SK-N-SH treated with all-trans-retinoic acid at 6 μM for 48 hours (cell line): ENCODE results near the gene FYN.

Experiments used
- ATAC-seq: fragments of 200-7000 bp; cut with Tn5 transposase; 3 replicates; pipeline ENCODE4 v1.9.1; 2020; ENCODE audit warnings: mild to moderate bottlenecking, moderate library complexity
- ARNTL ChIP-seq: fragments of 450-650 bp; formaldehyde crosslinking; IDR thresholded peaks from 2 replicates; pipeline ENCODE4 v1.5.0; 2020; ENCODE audit warnings: low read depth, mild to moderate bottlenecking, moderate library complexity, borderline replicate concordance
- BACH2 ChIP-seq: fragments of 250-450 bp; sonication (Bioruptor Pico); IDR thresholded peaks from 2 replicates; pipeline ENCODE4 v1.9.0; 2021; ENCODE audit warnings: mild to moderate bottlenecking, borderline replicate concordance
- CSDC2 ChIP-seq: fragments of 250-450 bp; sonication (Bioruptor Pico); IDR thresholded peaks from 2 replicates; pipeline ENCODE4 v1.5.0; 2020; ENCODE audit warnings: mild to moderate bottlenecking, moderate library complexity
- CSRNP3 ChIP-seq: fragments of 250-450 bp; sonication (Bioruptor Pico); IDR thresholded peaks from 2 replicates; pipeline ENCODE4 v1.5.1; 2021; ENCODE audit warnings: mild to moderate bottlenecking, moderate library complexity
- ESRRG ChIP-seq: fragments of 250-450 bp; sonication (Bioruptor Pico); IDR thresholded peaks from 2 replicates; pipeline ENCODE4 v1.6.1; 2021; ENCODE audit warnings: mild to moderate bottlenecking
- GLIS3 ChIP-seq: fragments of 250-450 bp; sonication (Bioruptor Pico); IDR thresholded peaks from 2 replicates; pipeline ENCODE4 v1.5.0; 2020; ENCODE audit warnings: mild to moderate bottlenecking, moderate library complexity
- ISL1 ChIP-seq: fragments of 250-450 bp; sonication (Bioruptor Pico); IDR thresholded peaks from 2 replicates; pipeline ENCODE4 v2.1.2; 2022; ENCODE audit warnings: mild to moderate bottlenecking, moderate library complexity
- OSR1 ChIP-seq: fragments of 250-450 bp; sonication (Bioruptor Pico); IDR thresholded peaks from 2 replicates; pipeline ENCODE4 v1.8.0; 2022; ENCODE audit warnings: moderate library complexity, mild to moderate bottlenecking, inconsistent platforms
- PPARA ChIP-seq: fragments of 250-450 bp; sonication (Bioruptor Pico); IDR thresholded peaks from 2 replicates; pipeline ENCODE4 v1.5.0; 2020; ENCODE audit warnings: mild to moderate bottlenecking, borderline replicate concordance
- RARB ChIP-seq: fragments of 250-450 bp; sonication (Bioruptor Pico); IDR thresholded peaks from 2 replicates; pipeline ENCODE4 v1.8.0; 2021; ENCODE audit warnings: mild to moderate bottlenecking, moderate library complexity
- SNAI2 ChIP-seq: fragments of 250-450 bp; sonication (Bioruptor Pico); IDR thresholded peaks from 2 replicates; pipeline ENCODE4 v1.5.0; 2020; ENCODE audit warnings: mild to moderate bottlenecking, moderate library complexity
- TCF4 ChIP-seq: fragments of 250-450 bp; sonication (Bioruptor Pico); IDR thresholded peaks from 2 replicates; pipeline ENCODE4 v1.8.0; 2021; ENCODE audit warnings: mild to moderate bottlenecking, moderate library complexity, borderline replicate concordance
- ZC3H10 ChIP-seq: fragments of 250-450 bp; sonication (Bioruptor Pico); IDR thresholded peaks from 2 replicates; pipeline ENCODE4 v1.5.1; 2021; ENCODE audit warnings: mild to moderate bottlenecking, moderate library complexity
- ZFP3 ChIP-seq: fragments of 250-450 bp; sonication (Bioruptor Pico); IDR thresholded peaks from 2 replicates; pipeline ENCODE4 v1.5.0; 2020; ENCODE audit warnings: mild to moderate bottlenecking, moderate library complexity
- ZNF70 ChIP-seq: fragments of 450-650 bp; formaldehyde crosslinking; IDR thresholded peaks from 2 replicates; pipeline ENCODE4 v1.5.0; 2020; ENCODE audit warnings: mild to moderate bottlenecking, moderate library complexity
- ZNF8 ChIP-seq: fragments of 450-650 bp; formaldehyde crosslinking; IDR thresholded peaks from 2 replicates; pipeline ENCODE4 v1.5.0; 2020; ENCODE audit warnings: mild to moderate bottlenecking, moderate library complexity
- TF ChIP-seq, protein P1 (sequence below): fragments of 250-450 bp; sonication (Bioruptor Pico); IDR thresholded peaks from 2 replicates; pipeline ENCODE4 v1.5.0; 2020; ENCODE audit warnings: mild to moderate bottlenecking, moderate library complexity
- TF ChIP-seq, protein P2 (sequence below): fragments of 250-450 bp; sonication (Bioruptor Pico); IDR thresholded peaks from 2 replicates; pipeline ENCODE4 v1.5.1; 2020; ENCODE audit warnings: low read depth, mild to moderate bottlenecking, moderate library complexity
- TF ChIP-seq, protein P3 (sequence below): fragments of 250-450 bp; sonication (Bioruptor Pico); IDR thresholded peaks from 2 replicates; pipeline ENCODE4 v1.8.0; 2020; ENCODE audit warnings: mild to moderate bottlenecking, moderate library complexity, borderline replicate concordance
- TF ChIP-seq, protein P4 (sequence below): fragments of 250-450 bp; sonication (Bioruptor Pico); IDR thresholded peaks from 2 replicates; pipeline ENCODE4 v1.8.0; 2021; ENCODE audit warnings: low read depth, mild to moderate bottlenecking, moderate library complexity, borderline replicate concordance

FYN gene

DNA sequence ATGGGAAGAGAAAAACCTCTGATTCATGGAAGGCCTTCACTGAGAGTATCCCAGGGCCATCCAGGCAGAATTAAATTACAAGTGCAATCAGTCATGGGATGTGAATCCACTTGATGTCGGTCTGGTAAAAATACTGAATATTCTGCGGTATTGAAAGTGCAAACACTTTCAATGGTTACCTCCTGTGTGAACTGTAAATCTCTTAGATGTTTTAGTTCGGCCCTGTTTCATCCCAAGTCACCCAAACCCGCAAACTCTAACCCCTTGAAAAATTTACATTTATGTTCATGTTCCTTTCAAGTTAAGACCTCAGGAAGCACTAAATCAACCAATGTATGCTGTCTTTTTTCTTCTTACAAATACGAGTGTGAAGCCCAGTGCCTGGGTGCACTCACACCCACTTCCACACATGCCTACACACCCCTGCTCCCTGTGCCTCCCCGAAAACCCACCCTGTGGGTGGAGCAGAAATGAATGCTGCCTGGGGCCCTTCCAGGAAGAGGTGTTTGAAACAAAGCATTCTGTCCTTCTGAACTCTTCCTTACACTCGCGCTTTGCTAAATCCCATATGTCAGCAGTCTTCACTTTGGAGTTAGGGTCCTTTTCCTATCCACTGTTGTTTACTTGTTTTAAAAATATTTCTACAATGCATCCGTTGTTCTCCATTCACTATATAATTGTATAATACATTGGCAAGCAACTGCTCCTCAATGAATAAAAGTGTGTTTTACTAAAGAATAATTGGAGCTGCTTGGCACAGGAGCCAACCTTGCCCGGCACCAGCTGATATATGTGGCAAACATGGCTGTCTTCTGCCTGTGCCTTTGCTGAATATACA lies 62.7 kb downstream of the FYN start:
- TF ChIP-seq ZC3H10 (CRISPR knock-in tag): no peak
- TF ChIP-seq, protein P1, sequence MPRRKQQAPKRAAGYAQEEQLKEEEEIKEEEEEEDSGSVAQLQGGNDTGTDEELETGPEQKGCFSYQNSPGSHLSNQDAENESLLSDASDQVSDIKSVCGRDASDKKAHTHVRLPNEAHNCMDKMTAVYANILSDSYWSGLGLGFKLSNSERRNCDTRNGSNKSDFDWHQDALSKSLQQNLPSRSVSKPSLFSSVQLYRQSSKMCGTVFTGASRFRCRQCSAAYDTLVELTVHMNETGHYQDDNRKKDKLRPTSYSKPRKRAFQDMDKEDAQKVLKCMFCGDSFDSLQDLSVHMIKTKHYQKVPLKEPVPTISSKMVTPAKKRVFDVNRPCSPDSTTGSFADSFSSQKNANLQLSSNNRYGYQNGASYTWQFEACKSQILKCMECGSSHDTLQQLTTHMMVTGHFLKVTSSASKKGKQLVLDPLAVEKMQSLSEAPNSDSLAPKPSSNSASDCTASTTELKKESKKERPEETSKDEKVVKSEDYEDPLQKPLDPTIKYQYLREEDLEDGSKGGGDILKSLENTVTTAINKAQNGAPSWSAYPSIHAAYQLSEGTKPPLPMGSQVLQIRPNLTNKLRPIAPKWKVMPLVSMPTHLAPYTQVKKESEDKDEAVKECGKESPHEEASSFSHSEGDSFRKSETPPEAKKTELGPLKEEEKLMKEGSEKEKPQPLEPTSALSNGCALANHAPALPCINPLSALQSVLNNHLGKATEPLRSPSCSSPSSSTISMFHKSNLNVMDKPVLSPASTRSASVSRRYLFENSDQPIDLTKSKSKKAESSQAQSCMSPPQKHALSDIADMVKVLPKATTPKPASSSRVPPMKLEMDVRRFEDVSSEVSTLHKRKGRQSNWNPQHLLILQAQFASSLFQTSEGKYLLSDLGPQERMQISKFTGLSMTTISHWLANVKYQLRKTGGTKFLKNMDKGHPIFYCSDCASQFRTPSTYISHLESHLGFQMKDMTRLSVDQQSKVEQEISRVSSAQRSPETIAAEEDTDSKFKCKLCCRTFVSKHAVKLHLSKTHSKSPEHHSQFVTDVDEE: no peak
- ATAC-seq: no peak

GRCh38 chr6:111809766-111810165 lies 63.5 kb downstream of the FYN start:
- TF ChIP-seq ZNF8: no peak
- TF ChIP-seq ZFP3 (CRISPR knock-in tag): no peak
- TF ChIP-seq OSR1 (CRISPR knock-in tag): no peak
- no peak for TF ChIP-seq SNAI2 (CRISPR knock-in tag)
- no peak for TF ChIP-seq ARNTL
- ATAC-seq: no peak

DNA sequence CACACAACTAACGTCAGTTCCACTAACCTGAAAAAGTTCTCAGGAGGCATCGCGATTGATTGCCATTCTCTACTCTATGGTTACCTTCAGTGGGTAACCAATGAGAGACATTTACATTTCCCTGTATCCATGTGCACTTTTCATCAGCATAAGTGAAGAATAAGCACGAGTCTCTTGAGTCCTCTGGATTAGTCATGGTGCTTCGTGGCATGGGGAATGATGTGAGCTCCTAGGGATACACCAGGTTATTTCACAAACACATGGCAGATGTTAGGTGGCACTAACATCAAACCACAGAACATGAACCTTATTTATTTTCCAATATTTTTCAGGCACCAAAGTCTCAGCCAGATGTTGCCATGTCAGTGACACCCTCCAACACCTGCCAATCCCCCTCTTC lies 64.0 kb downstream of the FYN start:
- no peak for ATAC-seq
- TF ChIP-seq ZNF70 (CRISPR knock-in tag): no peak
- TF ChIP-seq ISL1: no peak
- no peak for TF ChIP-seq GLIS3 (CRISPR knock-in tag)
- TF ChIP-seq CSDC2: no peak
- TF ChIP-seq TCF4 (CRISPR knock-in tag): no peak
- no peak for TF ChIP-seq CSRNP3 (CRISPR knock-in tag)
- TF ChIP-seq, protein P1: no peak
- no peak for TF ChIP-seq ZNF8
- TF ChIP-seq ESRRG: no peak
- no peak for TF ChIP-seq ARNTL
- no peak for TF ChIP-seq BACH2 (CRISPR knock-in tag)
- TF ChIP-seq RARB (CRISPR knock-in tag): no peak
- no peak for TF ChIP-seq SNAI2 (CRISPR knock-in tag)
- TF ChIP-seq, protein P2, sequence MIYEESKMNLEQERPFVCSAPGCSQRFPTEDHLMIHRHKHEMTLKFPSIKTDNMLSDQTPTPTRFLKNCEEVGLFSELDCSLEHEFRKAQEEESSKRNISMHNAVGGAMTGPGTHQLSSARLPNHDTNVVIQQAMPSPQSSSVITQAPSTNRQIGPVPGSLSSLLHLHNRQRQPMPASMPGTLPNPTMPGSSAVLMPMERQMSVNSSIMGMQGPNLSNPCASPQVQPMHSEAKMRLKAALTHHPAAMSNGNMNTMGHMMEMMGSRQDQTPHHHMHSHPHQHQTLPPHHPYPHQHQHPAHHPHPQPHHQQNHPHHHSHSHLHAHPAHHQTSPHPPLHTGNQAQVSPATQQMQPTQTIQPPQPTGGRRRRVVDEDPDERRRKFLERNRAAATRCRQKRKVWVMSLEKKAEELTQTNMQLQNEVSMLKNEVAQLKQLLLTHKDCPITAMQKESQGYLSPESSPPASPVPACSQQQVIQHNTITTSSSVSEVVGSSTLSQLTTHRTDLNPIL: no peak
- TF ChIP-seq, protein P3, sequence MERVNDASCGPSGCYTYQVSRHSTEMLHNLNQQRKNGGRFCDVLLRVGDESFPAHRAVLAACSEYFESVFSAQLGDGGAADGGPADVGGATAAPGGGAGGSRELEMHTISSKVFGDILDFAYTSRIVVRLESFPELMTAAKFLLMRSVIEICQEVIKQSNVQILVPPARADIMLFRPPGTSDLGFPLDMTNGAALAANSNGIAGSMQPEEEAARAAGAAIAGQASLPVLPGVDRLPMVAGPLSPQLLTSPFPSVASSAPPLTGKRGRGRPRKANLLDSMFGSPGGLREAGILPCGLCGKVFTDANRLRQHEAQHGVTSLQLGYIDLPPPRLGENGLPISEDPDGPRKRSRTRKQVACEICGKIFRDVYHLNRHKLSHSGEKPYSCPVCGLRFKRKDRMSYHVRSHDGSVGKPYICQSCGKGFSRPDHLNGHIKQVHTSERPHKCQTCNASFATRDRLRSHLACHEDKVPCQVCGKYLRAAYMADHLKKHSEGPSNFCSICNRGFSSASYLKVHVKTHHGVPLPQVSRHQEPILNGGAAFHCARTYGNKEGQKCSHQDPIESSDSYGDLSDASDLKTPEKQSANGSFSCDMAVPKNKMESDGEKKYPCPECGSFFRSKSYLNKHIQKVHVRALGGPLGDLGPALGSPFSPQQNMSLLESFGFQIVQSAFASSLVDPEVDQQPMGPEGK: no peak
- no peak for TF ChIP-seq PPARA (CRISPR knock-in tag)
- no peak for TF ChIP-seq OSR1 (CRISPR knock-in tag)
- TF ChIP-seq, protein P4, sequence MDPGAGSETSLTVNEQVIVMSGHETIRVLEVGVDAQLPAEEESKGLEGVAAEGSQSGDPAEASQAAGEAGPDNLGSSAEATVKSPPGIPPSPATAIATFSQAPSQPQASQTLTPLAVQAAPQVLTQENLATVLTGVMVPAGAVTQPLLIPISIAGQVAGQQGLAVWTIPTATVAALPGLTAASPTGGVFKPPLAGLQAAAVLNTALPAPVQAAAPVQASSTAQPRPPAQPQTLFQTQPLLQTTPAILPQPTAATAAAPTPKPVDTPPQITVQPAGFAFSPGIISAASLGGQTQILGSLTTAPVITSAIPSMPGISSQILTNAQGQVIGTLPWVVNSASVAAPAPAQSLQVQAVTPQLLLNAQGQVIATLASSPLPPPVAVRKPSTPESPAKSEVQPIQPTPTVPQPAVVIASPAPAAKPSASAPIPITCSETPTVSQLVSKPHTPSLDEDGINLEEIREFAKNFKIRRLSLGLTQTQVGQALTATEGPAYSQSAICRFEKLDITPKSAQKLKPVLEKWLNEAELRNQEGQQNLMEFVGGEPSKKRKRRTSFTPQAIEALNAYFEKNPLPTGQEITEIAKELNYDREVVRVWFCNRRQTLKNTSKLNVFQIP (CRISPR knock-in tag): no peak
